K562 (cell line): ENCODE measurements around the gene GRK4. TPM values are rescaled to one million over a fixed set of nuclear protein-coding genes. Genes with fewer than 3 reads are reported as not detected.
"Not testable (repeated sequence)": the region's sequence is repeated elsewhere in the genome, so short reads cannot be mapped to it uniquely, and the experiment has no call there.

Source experiments
- ATAC-seq: fragments of 200-7000 bp; cut with Tn5 transposase; 3 replicates; pipeline ENCODE4 v1.9.1; 2020; ENCODE audit warnings: moderate library complexity
- BruUV-seq: library from RNA; stranded (reverse); fragments of 400-500 nt; replicated peaks from 2 replicates; lab custom pipeline; 2021; lab: Mats Ljungman, UMichigan
- CTCF ChIA-PET: fragments of 300-600 bp; formaldehyde crosslinking; extraction: SDS; loops from one replicate; lab custom pipeline; 2021; ENCODE audit warnings: low intra/inter-chr PET ratio; lab: Yijun Ruan, JAX
- POLR2A ChIA-PET: fragments of 300-600, 350-650 bp; sonication (Branson Sonifier 250); formaldehyde crosslinking; extraction: SDS; loops from one replicate; lab custom pipeline; 2021; ENCODE audit warnings: antibody characterized with exemption, inconsistent platforms; lab: Yijun Ruan, JAX
- DNase-seq, 4 experiments: peaks; one replicate each; pipeline versions ENCODE4 v3.0.0 to v3.0.0-alpha.2; 2011 to 2018; ENCODE audit warnings: low spot score in 3 of 4, mixed read lengths in 3 of 4; ENCODE audit errors: extremely low read depth in 1 of 4
- FAIRE-seq: peaks from 2 replicates; lab custom pipeline; 2011; peaks lifted over from hg19 to GRCh38; lab: Jason Lieb, UNC
- H2AFZ ChIP-seq: 2 replicates; pipeline ENCODE4 v1.6.0; 2011; ENCODE audit warnings: low read depth, low read length, control low read depth, inconsistent platforms
- H3K27ac ChIP-seq: fragments of 200-600 bp; 3 replicates; pipeline ENCODE4 v1.8.0; 2011; ENCODE audit warnings: low read depth, mild to moderate bottlenecking, control low read depth, inconsistent platforms, low read length, moderate library complexity, mixed read lengths; ENCODE audit errors: extremely low read depth
- H3K27me3 ChIP-seq, 2 experiments: fragments of 300-600 bp in 1 of 2; 2 replicates in 1 of 2; 3 replicates in 1 of 2; pipeline versions ENCODE4 v1.6.0 to v1.8.0; 2011; ENCODE audit warnings: inconsistent platforms in 2 of 2, low read length in 2 of 2, mild to moderate bottlenecking in 1 of 2, mixed read lengths in 1 of 2, moderate library complexity in 1 of 2; ENCODE audit not compliant: control insufficient read depth in 2 of 2, insufficient read depth in 2 of 2
- H3K36me3 ChIP-seq: fragments of 300-600 bp; 3 replicates; pipeline ENCODE4 v1.8.0; 2011; ENCODE audit warnings: mild to moderate bottlenecking, low read length, inconsistent platforms; ENCODE audit not compliant: control insufficient read depth, insufficient read depth
- H3K4me1 ChIP-seq, 2 experiments: fragments of 200-600 bp in 1 of 2; replicated peaks in 1 of 2; 2 replicates in 1 of 2; 3 replicates in 1 of 2; pipeline versions ENCODE4 v1.5.1 to v1.8.0; 2011; ENCODE audit warnings: inconsistent platforms in 2 of 2, low read length in 2 of 2, mild to moderate bottlenecking in 1 of 2, mixed read lengths in 1 of 2, moderate library complexity in 1 of 2; ENCODE audit not compliant: control insufficient read depth in 2 of 2, insufficient read depth in 2 of 2
- H3K4me2 ChIP-seq: 2 replicates; pipeline ENCODE4 v1.6.1; 2011; ENCODE audit warnings: low read length, control low read depth, inconsistent platforms, mixed read lengths; ENCODE audit not compliant: insufficient read depth
- H3K4me3 ChIP-seq: fragments of 200-600 bp; sonication (generic), shearing (Covaris generic); 2 replicates; pipeline ENCODE4 v1.5.1; 2016; ENCODE audit warnings: control low read depth, inconsistent platforms
- H3K79me2 ChIP-seq: fragments of 200-600 bp; 3 replicates; pipeline ENCODE4 v1.8.0; 2011; ENCODE audit warnings: low read length, inconsistent platforms; ENCODE audit not compliant: control insufficient read depth, insufficient read depth
- H3K9ac ChIP-seq, 2 experiments: 2 replicates each; pipeline versions ENCODE4 v1.6.0 to v1.6.1; 2011; ENCODE audit warnings: low read depth in 2 of 2, low read length in 2 of 2, control low read depth in 1 of 2, inconsistent platforms in 1 of 2, mild to moderate bottlenecking in 1 of 2, mixed read lengths in 1 of 2; ENCODE audit not compliant: insufficient read depth in 1 of 2
- H3K9me1 ChIP-seq: one replicate; pipeline ENCODE4 v1.6.0; 2011; ENCODE audit warnings: inconsistent platforms, mild to moderate bottlenecking, low read length, moderate library complexity; ENCODE audit not compliant: control insufficient read depth, insufficient read depth
- H3K9me3 ChIP-seq: replicated peaks from 2 replicates; pipeline ENCODE4 v1.5.1; 2011; ENCODE audit warnings: low read depth, low read length, inconsistent platforms; ENCODE audit not compliant: control insufficient read depth, insufficient read depth
- H4K20me1 ChIP-seq: replicated peaks from 2 replicates; pipeline ENCODE4 v1.6.1; 2011; ENCODE audit warnings: low read length, inconsistent platforms, mixed read lengths; ENCODE audit not compliant: control insufficient read depth, insufficient read depth
- CGGBP1 ChIP-seq: fragments of 250-450 bp; sonication (Bioruptor Pico); IDR thresholded peaks from 2 replicates; pipeline ENCODE4 v1.9.0; 2021; ENCODE audit warnings: mild to moderate bottlenecking
- CHD2 ChIP-seq: IDR thresholded peaks from 2 replicates; pipeline ENCODE4 v1.6.1; 2011; ENCODE audit warnings: low read depth, low read length
- GABPB1 ChIP-seq: sonication (generic); formaldehyde crosslinking; IDR thresholded peaks from 2 replicates; pipeline ENCODE4 v1.8.0; 2022; ENCODE audit warnings: mild to moderate bottlenecking, missing genetic modification reagents
- ILF3 ChIP-seq: fragments of 450-650 bp; IDR thresholded peaks from 2 replicates; pipeline ENCODE4 v1.6.1; 2018; ENCODE audit warnings: antibody characterized with exemption, mild to moderate bottlenecking, moderate library complexity, borderline replicate concordance
- LARP7 ChIP-seq: fragments of 450-650 bp; IDR thresholded peaks from 2 replicates; pipeline ENCODE4 v1.6.1; 2016
- MITF ChIP-seq: IDR thresholded peaks from 2 replicates; pipeline ENCODE4 v1.6.1; 2014; ENCODE audit warnings: antibody characterized with exemption
- NR1H2 ChIP-seq: sonication (generic); formaldehyde crosslinking; IDR thresholded peaks from 2 replicates; pipeline ENCODE4 v1.4.0; 2020; ENCODE audit warnings: mild to moderate bottlenecking, missing genetic modification reagents
- POLR2G ChIP-seq: fragments of 200-400 bp; formaldehyde crosslinking; IDR thresholded peaks from 2 replicates; pipeline ENCODE4 v1.6.1; 2017; ENCODE audit warnings: low read depth, mild to moderate bottlenecking, antibody characterized with exemption, low read length, moderate library complexity
- ZNF263 ChIP-seq: sonication (generic); formaldehyde crosslinking; IDR thresholded peaks from 2 replicates; pipeline ENCODE4 v1.8.0; 2022; ENCODE audit warnings: mild to moderate bottlenecking, missing genetic modification reagents, borderline replicate concordance
- WGBS: fragments of 100-300 bp; shearing (Covaris generic); methylation state at CpG from one replicate; pipeline ENCODE4 v1.1.6; 2016; ENCODE audit warnings: low coverage, mixed read lengths; ENCODE audit not compliant: insufficient coverage; ENCODE audit errors: missing lambda C conversion rate; 5-methylcytosine and 5-hydroxymethylcytosine counted together
- in situ Hi-C: fragments of 300-500 bp; cut with MboI; formaldehyde crosslinking; loops from 4 replicates; pipeline ENCODE4 v1.15.0; 2018; ENCODE audit warnings: inconsistent platforms, mixed read lengths
- intact Hi-C: fragments of 100-400 bp; cut with micrococcal nuclease; formaldehyde crosslinking; loops from 2 replicates; pipeline ENCODE4 v1.14.2; 2022
- polyA plus RNA-seq, 8 experiments: library from polyadenylated mRNA; depleted of rRNA in 4 of 8; stranded (reverse) in 5 of 8; unstranded in 3 of 8; fragments of >200 nt; fragmentation: Nextera tagmentation in 2 of 8; fragmentation: Illumina TruSeq in 1 of 8; extraction: Ambion mirVana in 2 of 8; extraction: Trizol in 1 of 8; gene quantifications; 2 replicates each; pipeline versions ENCODE4 v1.2.1 to v1.2.3, GENCODE V29; 2011 to 2014; ENCODE audit warnings: inconsistent platforms in 1 of 8, missing spikeins in 1 of 8
- total RNA-seq, 7 experiments: library from RNA; depleted of rRNA in 6 of 7; stranded (reverse); fragments of >200 nt in 6 of 7; fragmentation: Illumina TruSeq in 2 of 7; extraction: Trizol in 2 of 7; gene quantifications; 2 replicates each; pipeline versions ENCODE4 v1.2.1 to v1.2.3, GENCODE V29; 2011 to 2021; ENCODE audit warnings: low replicate concordance in 1 of 7

GRK4 gene
- total and polyA plus RNA-seq, 9 of the 15 experiments (the other 6 are each of a cell fraction or from before 2014, with no cell fraction given), result 1.1 to 4.8 (median 2.6) TPM

GRCh38 chr4:2958446-2958845, 4.9 kb upstream of the GRK4 start:
- WGBS, result 83% methylated on average over 9 of the region's 9 CpGs
- Histone ChIP-seq H2AFZ (no peak overlapping the region), H3K79me2 (peaks cover 67% of the 10 kb centered on the region), H3K9ac (no peak overlapping the region), H3K4me2 (no peak overlapping the region), H3K4me3 (no peak overlapping the region), H3K4me1 (peaks cover 7 to 11% of the 10 kb centered on the region in 2 experiments; a peak in 3 of 5 replicates), H3K9me3 (peaks cover 8% of the 10 kb centered on the region), H3K27me3 (no peaks in the 10 kb centered on the region), H4K20me1 (peaks cover 15% of the 10 kb centered on the region), H3K27ac (no peak overlapping the region), H3K36me3 (peaks cover 73% of the 10 kb centered on the region), H3K9me1 (no peaks in the 10 kb centered on the region)
- in situ Hi-C loops, result no loop called here
- TF ChIP-seq LARP7 (no peak), ZNF263 (CRISPR knock-in tag) (no peak), CGGBP1 (no peak), GABPB1 (no peak), ILF3 (no peak), CHD2 (no peak), MITF (no peak), POLR2G (no peak), NR1H2 (CRISPR knock-in tag) (no peak)
- no peak for ATAC-seq
- CTCF ChIA-PET, result no interaction called here
- no peak for FAIRE-seq
- POLR2A ChIA-PET, result no interaction called here
- intact Hi-C loops, result no loop called here
- no TSS peak for BruUV-seq
- no peak for DNase-seq

- H4K20me1 ChIP-seq, result peaks cover 11% of the 10 kb centered on the region
- CTCF ChIA-PET, BruUV-seq: not testable (repeated sequence)
Measured at GRCh38 chr4:2960450-2960849, 2.9 kb upstream of the GRK4 start.

More at GRCh38 chr4:2960450-2960849, 2.9 kb upstream of the GRK4 start:
- peaks cover 55% of the 10 kb centered on the region for H3K36me3 ChIP-seq
- H3K4me2 ChIP-seq, FAIRE-seq, in situ Hi-C loops, H3K9me1 ChIP-seq, ATAC-seq, DNase-seq, H2AFZ ChIP-seq, H3K27me3 ChIP-seq, H3K4me3 ChIP-seq, H3K9me3 ChIP-seq, H3K9ac ChIP-seq, intact Hi-C loops, H3K27ac ChIP-seq: not testable (repeated sequence)
- POLR2A ChIA-PET, result interaction anchor here (0.6 kb wide), 1 partner anchor 86 kb away, joined by 4 read pairs; no protein-coding TSS in a partner anchor
- 92% methylated on average over 4 of the region's 4 CpGs for WGBS
- peaks cover 20 to 24% of the 10 kb centered on the region in 2 experiments; a peak in 4 of 5 replicates for H3K4me1 ChIP-seq
- peaks cover 75% of the 10 kb centered on the region for H3K79me2 ChIP-seq
